Stimulated activated CD4-positive, alpha-beta T cell treated with anti-CD3 and anti-CD28 coated beads, Interleukin-2, amount 100 ng/mL, for 4 hours (primary cell): Measurements from ENCODE around the gene NACA2.
A peak's percentile ranks its signal among the peaks of the same experiment; 100 is the strongest.
"Not testable (repeated sequence)": the region's sequence is repeated elsewhere in the genome, so short reads cannot be mapped to it uniquely, and the experiment has no call there.

Experiments used
- DNase-seq: peaks from one replicate; pipeline ENCODE4 v3.0.0-alpha.2; 2020; ENCODE audit warnings: low read depth

NACA2 gene

DNA sequence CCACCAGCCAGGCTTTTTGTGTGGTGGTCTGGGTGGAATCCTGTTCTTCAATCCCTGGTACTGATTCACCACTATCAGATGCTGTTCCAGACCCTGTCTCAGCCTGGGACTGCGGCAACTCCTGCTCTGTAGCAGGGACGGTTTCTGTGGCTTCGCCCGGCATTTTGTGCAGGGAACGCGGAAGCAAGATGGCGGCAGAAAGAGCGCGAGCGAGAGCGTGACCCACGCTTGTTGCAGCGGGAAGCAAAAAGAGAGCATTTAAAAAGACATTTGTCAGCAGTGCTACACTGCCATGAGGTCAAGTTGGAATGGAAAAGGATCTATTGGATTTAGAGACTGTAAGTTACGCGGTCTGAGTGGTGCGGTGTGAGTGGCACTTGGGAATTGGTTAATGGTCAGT lies at the start of gene NACA2:
TSS of gene NACA2 (minus strand) at position 202 of the 400 bp plus-strand sequence. CDS start at position 163, 39 bp downstream.
- no peak for DNase-seq

DNA sequence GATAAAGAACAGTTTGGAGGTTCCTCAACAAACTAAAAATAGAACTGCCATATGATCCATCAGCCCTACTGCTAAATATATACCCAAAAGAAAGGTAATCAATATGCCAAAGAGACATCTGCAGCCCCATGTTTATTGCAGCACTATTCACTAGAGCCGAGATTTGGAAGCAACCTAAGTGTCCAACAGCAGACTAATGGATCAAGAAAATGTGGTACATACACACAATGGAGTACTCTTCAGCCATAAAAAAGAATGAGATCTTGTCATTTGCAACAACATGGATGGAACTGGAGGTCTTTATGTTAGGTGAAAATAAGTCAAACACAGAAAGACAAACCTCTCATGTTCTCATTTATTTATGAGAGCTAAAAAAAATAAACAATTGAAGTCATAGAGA lies 48.8 kb upstream of the NACA2 start:
- DNase-seq = no peak

DNA sequence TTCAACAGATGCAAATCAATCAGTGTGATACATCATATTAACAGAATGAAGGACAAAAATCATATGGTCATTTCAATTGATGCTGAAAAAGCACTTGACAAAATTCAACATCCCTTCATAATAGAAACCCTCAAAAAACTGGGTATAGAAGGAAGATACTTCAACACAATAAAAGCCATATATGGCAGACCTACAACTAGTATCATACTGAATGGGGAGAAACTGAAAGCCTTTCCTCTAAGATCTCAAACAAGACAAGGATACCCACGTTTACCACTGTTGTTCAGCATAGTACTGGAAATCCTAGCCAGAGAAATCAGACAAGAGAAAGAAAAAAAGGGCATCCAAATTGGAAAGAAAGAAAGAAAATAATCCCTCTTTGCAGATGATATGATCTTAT lies 47.1 kb upstream of the NACA2 start:
- DNase-seq = no peak

DNA sequence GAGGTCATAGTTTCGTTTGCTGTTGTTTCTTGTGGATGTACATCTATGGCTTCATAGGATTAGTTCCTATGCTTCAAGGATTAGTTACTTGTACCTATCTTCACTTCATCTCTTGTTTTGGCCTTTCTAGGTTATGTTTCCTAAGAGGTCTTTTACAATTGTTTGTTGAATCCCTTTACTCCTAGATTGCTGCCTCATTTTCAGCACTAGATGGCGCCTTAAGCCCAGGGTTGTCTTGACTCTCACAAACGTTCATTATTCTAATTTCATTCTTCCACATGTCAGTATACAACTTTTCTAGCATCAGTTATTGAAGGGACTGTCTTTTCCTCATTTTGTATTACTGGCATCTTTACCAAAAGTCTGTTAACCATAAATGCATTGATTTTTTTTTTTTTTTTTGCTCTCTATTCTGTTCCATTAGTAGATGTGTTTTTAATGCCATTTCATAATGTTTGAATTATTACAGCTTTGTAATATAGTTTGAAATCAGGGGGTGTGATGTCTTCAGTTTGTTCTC lies 45.0 kb upstream of the NACA2 start:
- DNase-seq = peak; percentile 15

DNA sequence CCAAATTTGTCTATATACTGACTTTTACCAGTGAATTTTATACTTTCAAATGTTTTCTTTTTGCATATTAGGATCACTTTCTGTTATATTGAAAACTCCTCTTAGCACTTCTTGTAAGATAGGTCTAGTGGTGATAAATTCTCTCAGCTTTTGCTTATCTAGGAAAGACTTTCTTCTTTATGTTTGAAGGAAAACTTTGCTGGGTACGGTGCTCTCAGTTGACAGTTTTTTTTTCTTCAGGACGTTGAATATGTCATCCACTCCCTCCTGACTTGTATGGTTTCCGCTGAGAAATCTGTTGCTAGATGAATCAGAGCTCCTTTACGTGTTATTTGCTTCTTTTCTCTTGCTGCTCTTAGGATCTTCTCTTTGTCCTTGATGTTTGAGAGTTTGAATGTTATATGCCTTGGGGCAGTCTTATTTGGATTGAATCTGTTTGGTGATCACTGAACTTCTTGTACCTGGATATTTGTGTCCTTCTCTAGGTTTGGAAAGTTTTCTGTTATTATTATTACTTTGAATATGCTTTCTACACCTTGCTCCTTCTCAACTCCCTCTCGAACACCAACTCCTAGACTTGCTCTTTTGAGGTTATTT lies 44.0 kb upstream of the NACA2 start:
- DNase-seq = no peak

DNA sequence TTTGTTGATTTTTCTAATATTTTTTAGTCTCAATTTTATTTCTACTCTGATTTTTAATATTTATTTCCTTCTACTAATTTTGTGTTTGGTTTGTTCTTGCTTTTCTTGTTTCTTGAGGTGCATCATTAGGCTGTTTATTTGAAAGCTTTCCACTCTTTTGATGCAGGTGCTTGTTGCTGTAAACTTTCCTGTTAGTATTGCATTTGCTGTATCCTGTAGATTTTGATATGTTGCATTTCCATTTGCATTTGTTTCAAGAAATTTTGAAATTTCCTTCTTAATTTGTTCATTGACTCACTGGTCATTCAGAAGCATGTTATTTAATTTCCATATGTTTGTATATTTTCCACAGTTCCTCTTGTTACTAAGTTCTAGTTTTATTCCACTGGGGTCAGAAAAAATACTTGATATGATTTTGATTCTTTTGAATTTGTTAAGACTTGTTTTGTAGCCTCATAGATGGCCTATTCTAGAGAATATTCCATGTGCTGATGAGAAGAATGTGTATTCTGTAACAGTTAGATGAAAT lies 43.1 kb upstream of the NACA2 start:
- DNase-seq = no peak

DNA sequence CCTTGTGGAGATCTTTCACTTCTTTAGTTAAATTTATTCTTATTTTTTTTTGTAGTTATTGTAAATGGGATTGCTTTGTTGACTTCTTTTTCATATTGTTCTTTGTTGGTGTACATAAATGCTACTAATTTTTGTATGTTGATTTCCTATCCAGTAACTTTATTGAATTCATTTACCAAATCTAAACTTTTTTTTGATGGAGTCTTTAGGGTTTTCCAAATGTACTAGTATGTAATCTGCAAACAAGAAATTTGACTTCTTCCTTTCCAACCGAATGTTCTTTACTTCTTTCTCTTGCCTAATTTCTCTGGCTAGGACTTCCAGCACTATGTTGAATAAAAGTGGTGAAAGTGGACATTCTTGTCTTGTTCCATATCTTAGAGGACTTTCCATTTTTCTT lies 41.8 kb upstream of the NACA2 start:
- no peak for DNase-seq

DNA sequence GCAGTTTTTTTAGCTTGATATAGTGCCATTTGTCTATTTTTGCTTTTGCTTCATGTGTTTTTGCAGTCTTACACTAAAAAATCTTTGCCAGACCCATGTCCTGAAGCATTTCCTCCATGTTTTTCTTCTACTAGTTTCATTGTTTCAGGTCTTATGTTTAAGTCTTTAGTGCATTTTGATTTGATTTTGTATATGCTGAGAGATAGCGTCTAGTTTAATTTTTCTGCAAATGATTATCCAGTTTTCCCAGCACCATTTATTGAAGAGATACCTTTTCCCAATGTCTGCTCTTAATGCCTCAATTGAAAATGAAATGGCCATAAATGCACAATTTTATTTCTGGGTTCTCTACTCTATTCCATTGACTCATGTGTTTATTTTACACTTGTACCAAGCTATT lies 40.8 kb upstream of the NACA2 start:
- no peak for DNase-seq

DNA sequence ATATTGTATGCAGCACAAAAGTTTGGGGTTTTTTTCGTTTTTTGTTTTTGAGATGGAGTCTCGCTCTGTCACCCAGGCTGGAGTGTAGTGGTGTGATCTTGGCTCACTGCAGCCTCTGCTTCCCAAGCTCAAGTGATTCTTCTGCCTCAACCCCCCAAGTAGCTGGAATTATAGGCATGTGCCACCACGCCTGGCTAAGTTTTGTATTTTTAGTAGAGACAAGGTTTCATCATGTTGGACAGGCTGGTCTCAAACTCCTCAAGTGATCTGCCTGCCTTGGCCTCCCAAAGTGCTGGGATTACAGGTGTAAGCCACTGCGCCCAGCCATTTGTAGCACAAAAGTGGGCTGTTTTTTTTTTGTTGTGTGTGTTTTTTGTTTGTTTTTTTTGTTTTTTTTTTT lies 37.1 kb upstream of the NACA2 start:
- not testable (repeated sequence) for DNase-seq

DNA sequence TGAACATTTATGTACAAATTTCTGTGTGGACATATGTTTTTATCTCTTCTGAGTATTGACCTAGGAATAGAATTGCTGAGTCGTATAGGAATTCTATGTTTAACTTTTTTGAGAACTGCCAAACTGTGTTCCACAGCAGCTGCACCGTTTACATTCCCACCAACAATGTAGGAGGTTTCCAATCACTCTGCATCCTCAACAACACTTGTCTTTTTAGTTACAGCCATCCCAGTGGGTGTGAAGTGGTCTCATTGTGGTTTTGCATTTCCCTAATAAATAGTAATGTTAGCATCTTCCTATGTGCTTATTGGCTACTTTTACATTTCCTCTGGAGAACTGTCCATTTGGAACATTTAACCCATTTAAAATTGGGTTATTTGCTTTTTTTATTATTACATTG lies 36.6 kb upstream of the NACA2 start:
- no peak for DNase-seq

DNA sequence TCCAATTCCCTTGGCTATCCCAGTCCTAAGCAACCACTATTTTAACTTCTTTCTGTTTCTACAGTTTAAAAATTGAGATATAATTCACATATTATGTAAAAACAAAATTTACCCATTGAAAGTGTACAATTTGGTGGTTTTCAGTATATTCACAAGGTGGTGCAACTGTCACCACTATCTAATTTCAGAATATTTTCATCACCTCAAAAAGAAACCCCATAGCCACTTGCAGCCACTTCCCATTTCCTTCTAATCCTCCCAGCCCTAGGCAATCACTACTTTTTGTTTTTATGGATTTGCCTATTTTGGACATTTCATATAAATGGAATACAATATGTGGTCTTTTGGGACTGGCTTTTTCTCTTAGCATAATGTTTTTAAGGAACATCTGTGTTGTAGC lies 36.1 kb upstream of the NACA2 start:
- DNase-seq = no peak

DNA sequence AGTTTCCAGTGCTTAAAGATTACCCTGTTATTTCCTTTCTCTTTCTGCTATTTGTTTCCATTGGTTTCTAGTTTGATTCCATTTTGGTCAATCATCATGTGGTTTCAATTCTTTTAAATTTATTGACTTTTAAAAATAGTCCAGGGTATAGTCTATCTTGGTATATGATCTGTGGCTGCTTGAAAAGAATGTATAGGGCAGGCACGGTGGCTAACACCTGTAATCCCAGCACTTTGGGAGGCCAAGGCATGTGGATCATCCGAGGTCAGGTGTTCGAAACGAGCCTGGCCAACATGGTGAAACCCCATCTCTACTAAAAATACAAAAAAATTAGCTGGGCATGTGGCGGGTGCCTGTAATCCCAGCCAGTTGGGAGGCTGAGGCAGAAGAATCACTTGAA lies 34.5 kb upstream of the NACA2 start:
- DNase-seq = no peak

DNA sequence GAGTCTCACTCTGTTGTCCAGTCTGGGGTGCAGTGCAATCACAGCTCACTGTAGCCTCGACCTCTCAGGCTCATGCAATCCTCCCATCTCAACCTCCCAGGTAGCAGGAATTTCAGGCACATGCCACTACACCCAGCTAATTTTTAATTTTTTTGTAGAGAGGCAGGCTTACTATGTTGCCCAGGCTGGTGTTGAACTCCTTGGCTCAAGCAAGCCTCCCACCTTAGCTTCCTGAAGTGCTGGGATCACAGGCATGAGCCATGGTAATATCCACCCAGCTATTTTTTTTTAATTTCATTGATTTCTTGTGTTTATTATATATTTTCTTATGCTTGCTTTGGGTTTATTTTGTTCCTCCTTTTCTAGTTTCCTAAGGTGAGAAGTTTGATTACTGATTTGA lies 33.9 kb upstream of the NACA2 start:
- no peak for DNase-seq

DNA sequence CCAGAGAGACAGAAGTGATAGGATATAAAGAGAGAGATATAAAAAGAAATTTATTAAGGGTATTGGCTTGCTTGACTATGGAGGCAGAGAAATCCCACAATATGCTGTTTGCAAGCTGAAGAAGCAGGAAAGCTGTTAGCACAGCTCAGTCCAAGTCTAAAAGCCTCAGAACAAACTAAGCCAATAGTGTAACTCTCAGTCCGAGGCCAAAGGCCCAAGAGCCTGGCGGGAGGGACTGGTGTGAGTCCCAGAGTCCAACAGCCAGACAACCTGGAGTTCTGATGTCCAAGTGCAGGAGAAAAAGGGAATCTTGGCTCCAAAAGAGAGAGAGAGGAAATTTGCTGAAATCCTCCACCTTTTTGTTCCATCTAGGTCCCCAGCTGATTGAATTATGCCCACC lies 30.3 kb upstream of the NACA2 start:
- no peak for DNase-seq

DNA sequence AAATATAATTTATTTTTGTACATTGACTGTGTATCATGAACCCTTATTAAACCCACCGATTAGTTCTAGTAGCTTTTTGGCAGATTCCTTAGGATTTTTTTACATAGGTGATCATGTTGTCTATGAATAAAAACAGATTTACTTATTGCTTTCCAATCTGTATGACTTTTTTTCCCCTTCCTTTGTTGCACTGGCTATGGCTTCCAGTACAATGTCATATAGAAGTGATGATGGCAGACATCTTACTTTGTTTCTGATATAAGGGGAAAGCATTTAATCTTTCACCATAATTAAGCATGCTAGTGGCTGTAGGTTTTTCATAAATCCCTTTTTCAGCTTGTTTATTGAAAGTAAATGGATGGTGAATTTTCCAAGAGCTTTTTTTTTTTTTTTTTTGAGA lies 28.9 kb upstream of the NACA2 start:
- no peak for DNase-seq

DNA sequence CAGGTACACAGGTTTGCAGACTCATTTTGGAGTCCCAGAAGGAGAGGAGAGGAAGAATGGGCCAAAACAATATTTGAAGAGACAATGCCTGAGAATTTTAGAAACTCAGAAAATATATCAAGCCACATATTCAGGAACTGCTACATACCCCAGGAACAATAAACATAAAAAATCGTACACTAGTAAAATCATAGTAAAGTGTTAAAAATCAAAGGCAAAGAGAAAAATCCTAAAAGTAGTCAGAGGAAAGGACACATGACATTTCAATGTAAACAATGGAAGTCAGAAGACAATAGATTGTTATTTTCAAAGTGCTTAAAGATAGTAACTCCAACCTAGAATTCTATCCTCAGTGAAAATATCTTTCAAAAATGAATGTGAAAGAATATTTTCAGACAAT lies 28.5 kb upstream of the NACA2 start:
- DNase-seq = no peak

DNA sequence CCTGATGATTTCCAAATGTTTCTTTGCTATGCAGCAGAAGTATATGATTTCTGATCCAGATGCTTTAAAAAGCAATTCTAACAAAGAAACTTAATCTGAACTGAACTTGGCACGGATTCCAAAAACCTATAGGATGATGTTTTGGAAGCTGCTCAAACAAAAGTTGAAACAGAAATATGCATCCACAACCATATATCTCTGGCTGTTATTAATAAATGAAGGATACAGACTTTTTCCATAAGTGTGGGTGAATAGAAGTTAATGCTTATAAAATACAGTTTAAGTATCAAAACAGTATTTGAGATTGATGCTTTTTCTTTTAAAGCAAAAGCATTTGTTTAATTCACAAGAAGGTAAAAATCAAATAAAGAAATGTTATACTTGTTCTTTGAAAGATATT lies 27.9 kb upstream of the NACA2 start:
- DNase-seq = no peak

DNA sequence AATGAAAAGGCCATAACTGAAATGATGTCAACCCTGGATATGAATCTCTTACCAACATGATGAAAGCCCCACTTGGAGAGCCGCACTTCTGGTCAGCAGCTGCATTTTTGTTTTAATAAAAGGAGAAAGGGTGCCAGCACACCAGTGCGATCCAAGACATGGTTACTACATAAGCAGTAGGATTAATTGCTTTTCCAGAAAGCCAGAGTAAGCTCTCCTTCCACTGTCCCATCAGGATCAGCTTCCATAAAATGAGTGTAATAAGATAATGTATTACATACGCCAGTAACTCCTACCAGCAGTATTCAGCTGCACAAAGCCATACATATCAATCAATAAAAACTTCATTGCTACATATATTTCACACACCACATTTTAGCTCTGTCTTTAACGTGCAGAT lies 26.3 kb upstream of the NACA2 start:
- no peak for DNase-seq

DNA sequence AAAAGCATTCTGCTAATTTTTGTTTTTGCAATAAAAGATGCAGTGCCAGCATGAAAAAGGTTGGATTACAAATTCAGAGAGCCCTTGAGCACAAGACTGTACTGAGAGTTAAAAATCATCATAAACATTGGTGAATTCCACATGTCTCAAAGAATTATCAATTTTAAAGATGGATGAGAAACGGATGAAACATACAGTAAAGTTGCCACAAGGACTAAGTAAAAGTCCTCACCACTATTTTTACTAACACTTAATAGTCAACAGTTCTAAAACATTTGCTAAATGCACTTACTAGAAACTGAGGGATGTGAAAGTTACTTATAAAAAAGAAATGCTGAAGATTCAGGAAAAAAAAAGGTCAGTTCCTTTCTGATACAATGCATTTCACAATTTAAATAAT lies 25.8 kb upstream of the NACA2 start:
- no peak for DNase-seq

DNA sequence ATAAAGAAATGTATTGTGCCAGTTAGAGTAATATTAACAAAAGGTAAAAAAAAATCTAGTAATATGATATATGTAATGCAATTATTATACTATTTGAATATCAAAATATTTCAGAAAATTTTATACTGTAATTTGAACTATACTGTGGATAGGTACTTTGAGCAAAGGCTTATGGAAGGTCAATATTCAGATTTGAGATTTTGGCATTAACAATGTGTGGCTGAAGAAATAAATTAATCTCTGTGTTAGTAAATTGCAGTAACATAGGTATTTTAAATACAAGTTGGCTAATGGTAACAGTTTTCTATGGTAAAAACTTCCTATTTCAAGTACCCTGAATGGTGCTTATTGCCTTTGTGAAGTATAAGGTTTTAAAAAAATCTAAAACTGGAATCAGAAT lies 23.2 kb upstream of the NACA2 start:
- no peak for DNase-seq

DNA sequence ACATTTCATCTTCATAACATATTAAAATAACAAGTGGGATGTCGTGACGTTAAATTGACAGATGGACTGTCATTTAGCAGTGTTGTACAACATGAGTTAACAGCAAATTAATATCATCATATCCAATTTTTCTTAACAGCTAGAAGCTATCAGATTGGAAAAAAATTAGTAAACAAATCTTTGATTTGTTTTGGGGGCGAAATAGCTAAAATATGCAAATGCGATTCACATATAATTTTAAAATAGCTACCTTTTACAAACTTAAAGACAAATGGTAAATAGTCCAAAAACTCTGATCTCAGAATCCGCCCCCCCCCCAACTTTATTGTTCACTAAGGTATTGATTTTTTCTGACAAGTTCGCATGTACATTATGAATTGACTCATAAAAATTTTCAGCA lies 20.3 kb upstream of the NACA2 start:
- DNase-seq = no peak

DNA sequence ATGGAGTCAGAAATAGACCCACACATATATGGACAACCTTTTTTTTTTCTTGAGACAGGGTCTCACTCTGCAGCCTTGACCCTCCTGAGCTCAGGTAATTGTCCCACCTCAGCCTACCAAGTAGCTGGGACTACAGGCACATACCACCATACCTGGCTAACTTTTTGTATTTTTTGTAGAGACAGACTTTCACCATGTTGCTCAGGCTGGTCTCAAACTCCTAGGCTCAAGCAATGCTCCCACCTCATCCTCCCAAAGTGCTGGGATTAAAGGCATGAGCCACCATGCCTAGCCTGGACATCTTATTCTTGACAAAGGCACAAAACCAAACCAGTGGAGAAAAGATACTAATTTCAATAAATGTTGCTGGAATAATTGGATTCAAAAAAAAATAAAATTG lies 14.7 kb upstream of the NACA2 start:
- DNase-seq = no peak

DNA sequence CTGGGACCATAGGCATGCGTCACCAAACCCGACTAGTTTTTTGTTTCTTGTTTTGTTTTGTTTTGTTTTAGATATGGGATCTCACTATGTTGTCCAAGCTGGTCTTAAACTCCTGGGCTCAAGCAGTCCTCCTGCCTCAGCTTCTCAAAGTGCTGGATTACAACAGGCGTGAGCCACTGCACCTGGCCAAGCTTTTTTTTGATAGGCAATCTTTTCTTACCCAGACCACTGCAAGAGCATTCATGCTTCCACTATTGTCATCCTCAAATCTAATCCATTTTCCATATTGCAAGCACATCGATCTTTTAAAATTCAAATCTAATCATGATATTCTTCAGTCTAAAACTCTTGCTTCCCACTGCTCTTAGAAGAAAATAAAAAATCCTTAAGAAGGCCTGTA lies 10.3 kb upstream of the NACA2 start:
- no peak for DNase-seq

DNA sequence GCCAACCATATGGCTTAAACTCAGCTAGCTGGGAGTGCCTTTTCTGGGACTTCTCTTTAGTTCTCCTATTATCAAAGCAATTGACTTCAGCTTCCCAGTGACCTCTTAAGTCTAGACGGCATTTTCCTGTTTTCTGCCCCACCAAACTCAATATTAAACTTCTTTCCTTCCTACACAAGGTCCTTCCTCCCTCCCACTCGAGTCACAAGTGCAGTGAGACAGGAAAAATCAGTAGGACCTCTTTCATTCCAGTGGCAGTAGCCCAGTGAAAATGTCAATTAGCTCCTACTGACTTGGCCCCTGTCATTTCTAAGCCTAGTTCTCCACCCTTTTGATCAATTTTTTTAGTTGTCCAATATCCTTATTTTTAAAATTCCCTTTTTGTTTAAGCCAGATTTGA lies 9.6 kb upstream of the NACA2 start:
- no peak for DNase-seq

DNA sequence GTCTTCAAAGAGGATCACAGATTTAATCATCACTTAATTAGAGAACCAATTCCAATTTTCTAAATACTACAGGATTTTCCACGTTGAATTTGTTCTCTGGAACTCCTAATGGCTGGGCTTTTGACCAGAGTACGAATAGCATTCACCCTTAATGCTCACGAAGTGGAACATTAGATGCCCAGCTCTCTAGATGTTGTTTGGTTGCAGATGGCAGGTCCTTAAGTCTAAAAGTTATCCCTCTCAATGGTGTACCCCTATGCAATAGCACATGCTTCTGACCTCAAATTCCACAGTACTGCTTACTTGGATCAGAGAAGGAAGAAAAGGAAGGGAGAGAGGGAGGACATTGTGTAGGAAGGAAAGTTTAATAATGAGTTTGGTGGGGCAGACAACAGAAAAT lies 8.6 kb upstream of the NACA2 start:
- DNase-seq = no peak
